Activated CD8-positive, alpha-beta memory T cell treated with anti-CD3 and anti-CD28 coated beads, Interleukin-2, amount 50 U/mL, for 48 hours (primary cell): Measurements from ENCODE around the gene ZNF620.
A peak's percentile ranks its signal among the peaks of the same experiment; 100 is the strongest.
"Not testable (repeated sequence)": the region's sequence is repeated elsewhere in the genome, so short reads cannot be mapped to it uniquely, and the experiment has no call there.

Experiments
- DNase-seq: peaks from one replicate; pipeline ENCODE4 v3.0.0-alpha.2; 2020

ZNF620 gene

DNA sequence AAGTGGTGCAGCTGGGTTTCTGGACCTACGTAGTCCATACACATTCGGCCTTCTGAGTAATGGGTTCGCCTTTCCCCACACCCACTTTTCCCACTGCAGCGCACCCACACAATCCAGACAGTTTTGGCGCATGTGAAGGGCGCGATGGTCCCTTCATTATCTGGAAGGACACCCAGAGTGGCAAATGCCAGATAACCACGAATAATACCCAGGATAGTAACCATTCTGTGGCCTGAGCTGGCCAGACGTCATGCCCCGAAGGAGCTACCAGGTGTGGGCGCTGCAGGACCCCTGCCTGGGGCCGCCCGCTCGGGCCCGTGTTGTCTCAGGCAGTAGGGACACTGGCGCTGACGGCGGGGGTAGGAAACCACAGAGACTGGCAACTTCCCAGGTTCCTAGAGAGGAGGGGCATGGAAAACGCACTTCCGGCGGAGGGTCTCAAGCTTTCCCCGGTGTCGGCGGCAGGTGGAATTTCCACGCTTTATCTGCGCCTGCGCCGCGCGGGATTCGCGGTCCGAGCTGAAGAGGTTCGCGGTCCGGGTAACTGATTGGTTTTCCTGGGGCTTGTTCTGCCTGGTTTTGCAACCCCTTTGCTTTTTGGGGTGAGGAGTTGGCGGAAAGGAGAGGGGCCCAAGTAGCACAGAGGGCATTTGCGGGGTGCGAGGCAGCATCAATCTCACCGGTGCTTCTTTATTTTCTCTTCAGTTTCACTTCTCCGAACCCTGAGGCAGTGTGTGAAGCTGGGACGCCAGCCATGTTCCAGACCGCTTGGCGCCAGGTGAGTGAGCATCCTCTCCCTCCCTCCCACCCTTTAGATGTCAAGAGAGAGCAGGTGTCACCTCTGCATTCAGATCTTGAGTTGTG is at the start of gene ZNF620:
Gene ZNF620, plus strand, starts transcription at position 441 of the 864 bp plus-strand sequence. Its CDS starts 314 bp downstream, at position 755.
- peak; percentile 78 for DNase-seq

- no peak for DNase-seq
Observed at GRCh38 chr3:40456279-40456939, 49.4 kb upstream of the ZNF620 start.

- DNase-seq: peak; percentile 95
Observed at GRCh38 chr3:40456940-40457823, 48.7 kb upstream of the ZNF620 start, which contains the start of gene RPL14. Gene RPL14, plus strand, starts transcription at chr3:40457339. Its CDS starts 133 bp downstream, at chr3:40457472.

DNA sequence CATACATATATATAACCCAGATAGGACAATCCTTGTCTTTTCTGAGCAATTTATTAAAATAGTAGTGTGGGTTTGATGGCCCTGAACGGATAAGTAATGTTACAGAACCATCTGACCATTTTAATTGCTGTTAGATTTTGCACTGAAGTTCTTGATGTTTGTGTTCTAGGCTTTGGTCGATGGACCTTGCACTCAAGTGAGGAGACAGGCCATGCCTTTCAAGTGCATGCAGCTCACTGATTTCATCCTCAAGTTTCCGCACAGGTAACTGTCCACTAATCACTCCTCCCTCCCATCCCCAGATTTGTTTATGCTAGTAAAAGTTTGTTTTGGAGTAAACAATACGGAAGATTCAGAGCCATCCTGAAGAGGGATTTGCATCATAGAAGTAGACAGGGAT is 47.4 kb upstream of the ZNF620 start:
- DNase-seq: no peak

- not testable (repeated sequence) for DNase-seq
Observed at GRCh38 chr3:40460481-40460880, 45.4 kb upstream of the ZNF620 start.

DNA sequence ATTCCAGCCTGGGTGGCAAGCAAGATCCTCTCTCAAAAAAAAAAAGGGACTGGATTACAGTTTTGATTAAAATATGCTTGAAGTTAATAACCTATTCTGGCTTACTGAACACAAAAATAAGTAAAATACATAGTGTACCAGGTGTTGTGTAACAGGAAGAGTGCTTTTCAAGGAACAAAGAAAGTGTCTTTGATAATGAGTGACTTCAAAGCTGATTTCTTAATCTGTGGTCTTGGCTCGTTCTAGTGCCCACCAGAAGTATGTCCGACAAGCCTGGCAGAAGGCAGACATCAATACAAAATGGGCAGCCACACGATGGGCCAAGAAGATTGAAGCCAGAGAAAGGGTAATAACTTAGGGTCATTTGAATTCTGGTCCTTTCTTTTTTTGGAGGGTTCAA is 44.7 kb upstream of the ZNF620 start:
- DNase-seq: no peak

- DNase-seq: not testable (repeated sequence)
Observed at GRCh38 chr3:40462838-40463237, 43.0 kb upstream of the ZNF620 start.

GRCh38 chr3:40463579-40463978 is 42.3 kb upstream of the ZNF620 start:
- no peak for DNase-seq

- no peak for DNase-seq
Observed at GRCh38 chr3:40464339-40465110, 41.3 kb upstream of the ZNF620 start.

DNA sequence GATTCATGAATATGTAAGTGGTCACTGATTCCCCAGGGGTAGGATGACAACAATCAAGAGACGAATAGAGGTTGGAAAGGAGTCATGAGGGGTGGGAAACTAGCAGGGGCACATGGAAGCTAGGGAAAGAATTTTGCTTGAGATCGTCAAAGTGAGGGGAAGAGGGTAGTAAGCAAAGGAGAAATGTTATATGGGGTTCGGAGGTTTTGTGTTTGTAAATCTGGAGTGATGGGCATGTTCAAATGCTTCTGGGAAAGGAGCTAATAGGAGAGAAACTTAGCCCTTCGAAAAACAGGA is 40.8 kb upstream of the ZNF620 start:
- no peak for DNase-seq

GRCh38 chr3:40465456-40465855 is 40.4 kb upstream of the ZNF620 start:
- DNase-seq: no peak

DNA sequence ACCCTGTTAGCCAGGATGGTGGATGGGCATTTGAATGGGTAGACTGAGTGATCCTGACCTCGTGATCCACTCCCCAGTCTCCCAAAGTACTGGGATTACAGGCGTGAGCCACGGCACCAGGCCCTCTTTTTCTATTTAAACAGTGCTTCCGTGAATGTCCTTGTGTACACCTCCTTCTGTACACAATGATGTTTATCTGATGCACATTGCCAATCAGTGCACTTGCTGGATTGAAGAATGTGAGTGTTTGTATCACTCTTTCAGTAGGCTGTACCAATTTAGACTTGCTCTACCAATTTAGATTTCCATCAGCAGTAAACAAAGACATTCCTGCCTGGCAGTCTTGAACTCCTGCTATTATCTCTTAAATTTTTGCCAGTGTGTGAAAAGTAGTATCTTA is 37.8 kb upstream of the ZNF620 start:
- DNase-seq: no peak

DNA sequence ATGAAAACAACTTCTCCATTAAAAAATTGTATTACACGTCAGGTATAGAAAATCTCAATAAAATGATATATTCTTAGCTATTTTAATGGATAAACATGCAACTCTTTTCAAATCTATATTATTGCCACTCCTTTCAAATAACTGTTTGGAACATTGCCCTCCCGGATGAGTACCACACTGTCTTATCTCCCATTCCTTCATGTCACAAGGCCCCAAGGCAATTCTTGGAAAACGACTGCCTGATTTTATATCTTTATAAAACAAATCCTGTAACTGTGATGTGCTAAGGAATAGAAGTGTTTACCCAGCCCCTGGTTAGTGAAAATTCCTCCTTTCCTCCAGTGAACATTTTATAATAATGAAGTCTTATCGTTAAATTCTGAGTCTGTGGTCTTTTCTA is 35.1 kb upstream of the ZNF620 start:
- DNase-seq: no peak

GRCh38 chr3:40476478-40477470 is 29.1 kb upstream of the ZNF620 start, which contains the start of gene ZNF619:
Gene ZNF619, plus strand, starts transcription at chr3:40477122. Its CDS starts 858 bp downstream, at chr3:40477980.
- DNase-seq: peak; percentile 78

DNA sequence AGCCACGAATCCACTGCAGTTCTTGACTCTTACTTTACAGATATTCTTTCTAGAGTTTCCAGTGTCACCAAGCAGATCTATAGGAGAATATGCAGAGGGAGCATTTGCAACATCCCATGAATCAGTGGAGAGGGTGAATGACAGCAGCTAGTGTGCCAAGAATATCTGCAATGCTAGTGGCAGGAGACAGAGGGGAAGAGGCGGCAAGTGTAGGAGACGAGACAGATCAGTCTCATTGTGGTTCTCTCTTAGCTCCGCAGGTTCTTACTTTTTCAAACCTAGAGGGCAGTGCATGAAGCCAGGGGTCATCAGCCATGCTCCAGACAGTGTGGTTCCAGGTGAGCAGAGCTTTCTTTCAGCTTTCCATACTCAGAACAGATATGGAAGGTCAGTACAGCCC is 28.2 kb upstream of the ZNF620 start:
- no peak for DNase-seq

- DNase-seq: no peak
Observed at GRCh38 chr3:40487172-40487571, 18.7 kb upstream of the ZNF620 start.

- no peak for DNase-seq
Observed at GRCh38 chr3:40490916-40491315, 14.9 kb upstream of the ZNF620 start.

GRCh38 chr3:40494698-40495097 is 11.1 kb upstream of the ZNF620 start:
- no peak for DNase-seq

DNA sequence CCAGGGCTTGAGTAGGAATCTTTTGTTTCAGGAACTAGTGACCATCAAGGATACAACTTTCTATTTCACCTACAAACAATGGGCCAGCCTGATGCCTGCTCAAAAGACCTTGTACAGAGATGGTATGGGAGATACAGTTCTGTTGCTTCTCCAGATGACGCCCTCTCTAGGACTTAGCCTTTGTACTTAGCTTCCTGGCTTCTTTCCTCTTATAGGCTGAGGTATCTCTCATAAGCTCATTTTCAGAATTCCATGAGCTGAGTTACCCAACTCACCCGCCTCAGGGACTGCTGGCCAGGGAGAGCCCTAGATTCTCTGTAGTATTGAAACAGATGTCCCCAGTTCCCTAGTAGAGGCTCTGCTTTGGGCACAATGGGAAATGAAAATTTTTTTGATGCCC is 8.6 kb upstream of the ZNF620 start:
- no peak for DNase-seq

DNA sequence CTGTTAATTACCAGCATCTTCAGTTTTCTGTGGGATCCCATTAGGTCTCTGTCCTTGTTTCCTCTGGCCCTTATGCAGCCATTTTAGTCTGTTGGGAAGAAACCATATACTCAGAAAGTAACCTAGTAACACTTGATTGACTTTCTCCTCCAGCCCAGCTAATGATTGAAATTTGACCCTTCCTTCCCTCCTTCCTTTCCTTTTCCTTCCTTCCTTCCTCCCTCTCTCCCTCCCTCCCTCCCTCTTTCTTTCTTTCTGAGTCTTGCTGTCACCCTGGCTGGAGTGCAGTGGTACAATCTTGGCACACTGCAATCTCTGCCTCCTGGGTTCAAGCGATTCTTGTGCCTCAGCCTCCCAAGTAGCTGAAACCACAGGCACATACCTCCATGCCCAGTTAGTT is 5.9 kb upstream of the ZNF620 start:
- no peak for DNase-seq

DNA sequence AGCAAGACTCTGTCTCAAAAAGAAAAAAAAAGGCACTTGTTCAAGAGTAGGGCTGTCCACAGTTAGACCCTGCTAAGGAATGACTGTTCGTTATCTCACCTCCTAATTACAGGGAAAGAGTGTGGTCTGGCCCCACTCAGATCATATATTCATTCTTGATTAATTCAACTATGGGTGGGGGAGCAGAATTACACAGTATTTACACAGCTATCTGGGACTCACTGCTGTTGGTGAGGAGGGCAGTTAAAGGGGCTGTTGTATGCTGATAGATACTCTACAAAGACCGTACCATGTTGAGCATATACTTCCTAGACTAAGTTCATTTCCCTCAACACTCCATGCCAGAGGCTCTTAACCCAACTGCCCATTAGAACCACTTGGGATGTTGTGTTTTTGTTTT is 3.8 kb upstream of the ZNF620 start:
- DNase-seq: no peak
